Smooth muscle cell (in vitro differentiated cells): ENCODE measurements around the gene ATG2B. TPM values are rescaled to one million over a fixed set of nuclear protein-coding genes. Genes with fewer than 3 reads are reported as not detected.

Source experiments
- DNase-seq: peaks from one replicate; lab custom pipeline; 2025; ENCODE audit not compliant: unreplicated experiment; lab: John Stamatoyannopoulos, UW
- H2AFZ ChIP-seq: fragments of 200-600 bp; sonication (generic); 2 replicates; pipeline ENCODE4 v1.6.0; 2016; ENCODE audit warnings: antibody characterized with exemption, low read depth, mild to moderate bottlenecking
- H3F3A ChIP-seq: fragments of 200-600 bp; sonication (generic); 2 replicates; pipeline ENCODE4 v1.6.0; 2017; ENCODE audit warnings: antibody characterized with exemption, low read depth
- H3K27ac ChIP-seq: fragments of 200-600 bp; sonication (generic); 2 replicates; pipeline ENCODE4 v1.5.1; 2016; ENCODE audit warnings: low read depth, mild to moderate bottlenecking
- H3K27me3 ChIP-seq: fragments of 200-600 bp; sonication (generic); 2 replicates; pipeline ENCODE4 v1.6.1; 2016; ENCODE audit warnings: low read depth, mild to moderate bottlenecking
- H3K36me3 ChIP-seq: fragments of 200-600 bp; sonication (generic); 2 replicates; pipeline ENCODE4 v1.5.1; 2016; ENCODE audit warnings: low read depth
- H3K4me1 ChIP-seq: fragments of 200-600 bp; sonication (generic); 2 replicates; pipeline ENCODE4 v1.5.1; 2016; ENCODE audit warnings: low read depth
- H3K4me2 ChIP-seq: fragments of 200-600 bp; sonication (generic); 2 replicates; pipeline ENCODE4 v1.6.0; 2016; ENCODE audit warnings: mild to moderate bottlenecking
- H3K4me3 ChIP-seq: fragments of 200-600 bp; sonication (generic); 2 replicates; pipeline ENCODE4 v1.5.1; 2016; ENCODE audit warnings: mild to moderate bottlenecking
- H3K79me2 ChIP-seq: fragments of 200-600 bp; sonication (generic); 2 replicates; pipeline ENCODE4 v1.6.0; 2016; ENCODE audit warnings: low read depth, mild to moderate bottlenecking
- H3K9ac ChIP-seq: fragments of 200-600 bp; sonication (generic); 2 replicates; pipeline ENCODE4 v1.6.0; 2016; ENCODE audit warnings: low read depth
- H3K9me3 ChIP-seq: fragments of 200-600 bp; sonication (generic); replicated peaks from 2 replicates; pipeline ENCODE4 v1.5.1; 2016; ENCODE audit warnings: low read depth
- H4K20me1 ChIP-seq: fragments of 200-600 bp; sonication (generic); 2 replicates; pipeline ENCODE4 v1.6.0; 2016; ENCODE audit warnings: low read depth
- WGBS: methylation state at CpG from one replicate; pipeline ENCODE4 v1.1.7; 2016; ENCODE audit warnings: low lambda C conversion rate; 5-methylcytosine and 5-hydroxymethylcytosine counted together
- polyA plus RNA-seq: library from polyadenylated mRNA; unstranded; fragments of >200 nt; fragmentation: Nextera tagmentation; extraction: Ambion mirVana; gene quantifications from 2 replicates; pipeline ENCODE4 v1.2.1, GENCODE V29; 2016
- total RNA-seq: library from RNA; depleted of rRNA; stranded (reverse); fragments of >200 nt; gene quantifications from 2 replicates; pipeline ENCODE4 v1.2.3, GENCODE V29; 2014
- TF ChIP-seq, protein P1 (sequence below): fragments of 200-600 bp; sonication (generic); IDR thresholded peaks from 2 replicates; pipeline ENCODE4 v1.5.1; 2017; ENCODE audit warnings: borderline replicate concordance, mild to moderate bottlenecking, antibody characterized with exemption; ENCODE audit not compliant: insufficient read depth, poor library complexity, severe bottlenecking

ATG2B gene
- total and polyA plus RNA-seq, 2 experiments from 2014 or later: 1.9 to 21.5 TPM

- no peak overlapping the region for H2AFZ ChIP-seq
- H3K27me3 ChIP-seq: no peaks in the 10 kb centered on the region
- H3K4me2 ChIP-seq: no peak overlapping the region
- no peaks in the 10 kb centered on the region for H3K36me3 ChIP-seq
- H3K4me1 ChIP-seq: peaks cover 17% of the 10 kb centered on the region
- H3K9me3 ChIP-seq: no peaks in the 10 kb centered on the region
- TF ChIP-seq, protein P1, sequence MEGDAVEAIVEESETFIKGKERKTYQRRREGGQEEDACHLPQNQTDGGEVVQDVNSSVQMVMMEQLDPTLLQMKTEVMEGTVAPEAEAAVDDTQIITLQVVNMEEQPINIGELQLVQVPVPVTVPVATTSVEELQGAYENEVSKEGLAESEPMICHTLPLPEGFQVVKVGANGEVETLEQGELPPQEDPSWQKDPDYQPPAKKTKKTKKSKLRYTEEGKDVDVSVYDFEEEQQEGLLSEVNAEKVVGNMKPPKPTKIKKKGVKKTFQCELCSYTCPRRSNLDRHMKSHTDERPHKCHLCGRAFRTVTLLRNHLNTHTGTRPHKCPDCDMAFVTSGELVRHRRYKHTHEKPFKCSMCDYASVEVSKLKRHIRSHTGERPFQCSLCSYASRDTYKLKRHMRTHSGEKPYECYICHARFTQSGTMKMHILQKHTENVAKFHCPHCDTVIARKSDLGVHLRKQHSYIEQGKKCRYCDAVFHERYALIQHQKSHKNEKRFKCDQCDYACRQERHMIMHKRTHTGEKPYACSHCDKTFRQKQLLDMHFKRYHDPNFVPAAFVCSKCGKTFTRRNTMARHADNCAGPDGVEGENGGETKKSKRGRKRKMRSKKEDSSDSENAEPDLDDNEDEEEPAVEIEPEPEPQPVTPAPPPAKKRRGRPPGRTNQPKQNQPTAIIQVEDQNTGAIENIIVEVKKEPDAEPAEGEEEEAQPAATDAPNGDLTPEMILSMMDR: no peak
- H3K27ac ChIP-seq: no peak overlapping the region
- no peaks in the 10 kb centered on the region for H4K20me1 ChIP-seq
- no peak overlapping the region for H3K4me3 ChIP-seq
- H3K79me2 ChIP-seq: no peaks in the 10 kb centered on the region
- DNase-seq: no peak
- no peak overlapping the region for H3K9ac ChIP-seq
- H3F3A ChIP-seq: peaks cover 28% of the 10 kb centered on the region
- WGBS: 69% methylated on average over 16 of the region's 16 CpGs
Observed at GRCh38 chr14:96265383-96266095, 97.6 kb downstream of the ATG2B start.

DNA sequence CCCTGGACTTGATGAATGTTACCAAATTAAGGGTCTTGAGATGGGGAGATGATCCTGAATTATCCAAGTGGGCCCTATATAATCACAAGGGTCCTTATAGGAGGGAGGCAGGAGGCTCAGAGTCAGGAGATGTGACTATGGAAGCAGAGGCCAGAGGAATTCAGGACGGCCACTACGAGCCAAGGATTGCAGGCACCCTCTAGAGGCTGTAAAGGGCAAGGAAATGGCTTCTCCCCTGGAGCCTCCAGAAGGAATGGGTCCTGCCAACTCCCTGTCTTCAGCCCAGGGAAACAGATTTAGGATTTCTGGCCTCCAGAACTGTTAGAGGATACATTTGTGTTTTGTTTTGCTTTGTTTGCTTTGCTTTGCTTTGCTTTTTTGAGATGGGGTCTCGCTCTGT, 98.3 kb downstream of the ATG2B start:
- DNase-seq: no peak
- no peaks in the 10 kb centered on the region for H3K79me2 ChIP-seq
- H3K36me3 ChIP-seq: no peaks in the 10 kb centered on the region
- peaks cover 16% of the 10 kb centered on the region for H3K4me1 ChIP-seq
- no peak overlapping the region for H3K4me2 ChIP-seq
- no peaks in the 10 kb centered on the region for H4K20me1 ChIP-seq
- H3K9ac ChIP-seq: no peak overlapping the region
- H2AFZ ChIP-seq: no peak overlapping the region
- H3K27ac ChIP-seq: no peak overlapping the region
- H3K27me3 ChIP-seq: no peaks in the 10 kb centered on the region
- H3K9me3 ChIP-seq: no peaks in the 10 kb centered on the region
- 82% methylated on average over 3 of the region's 3 CpGs for WGBS
- peaks cover 26% of the 10 kb centered on the region for H3F3A ChIP-seq
- TF ChIP-seq, protein P1: peak; percentile 22
- H3K4me3 ChIP-seq: no peak overlapping the region

DNA sequence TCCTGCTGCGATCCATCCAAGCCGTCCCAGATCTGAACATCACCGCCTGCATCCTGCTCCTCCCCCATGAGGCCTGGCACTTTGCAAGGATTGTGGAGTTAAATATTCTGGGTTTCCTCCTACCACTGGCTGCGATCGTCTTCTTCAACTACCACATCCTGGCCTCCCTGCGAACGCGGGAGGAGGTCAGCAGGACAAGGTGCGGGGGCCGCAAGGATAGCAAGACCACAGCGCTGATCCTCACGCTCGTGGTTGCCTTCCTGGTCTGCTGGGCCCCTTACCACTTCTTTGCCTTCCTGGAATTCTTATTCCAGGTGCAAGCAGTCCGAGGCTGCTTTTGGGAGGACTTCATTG, 99.0 kb downstream of the ATG2B start:
- no peaks in the 10 kb centered on the region for H3K27me3 ChIP-seq
- no peak overlapping the region for H3K4me3 ChIP-seq
- H3K79me2 ChIP-seq: peaks cover 6% of the 10 kb centered on the region
- no peaks in the 10 kb centered on the region for H3K36me3 ChIP-seq
- TF ChIP-seq, protein P1: no peak
- no peak overlapping the region for H3K27ac ChIP-seq
- H3K9me3 ChIP-seq: no peaks in the 10 kb centered on the region
- no peaks in the 10 kb centered on the region for H4K20me1 ChIP-seq
- no peak overlapping the region for H3K9ac ChIP-seq
- 97% methylated on average over 14 of the region's 14 CpGs for WGBS
- peaks cover 20% of the 10 kb centered on the region for H3F3A ChIP-seq
- no peak for DNase-seq
- H2AFZ ChIP-seq: no peak overlapping the region
- H3K4me2 ChIP-seq: no peak overlapping the region
- peaks cover 16% of the 10 kb centered on the region for H3K4me1 ChIP-seq
